Right ventricle myocardium superior (tissue), 1 donor: ENCODE results near the gene IGFBP1. TPM values are rescaled to one million over a fixed set of nuclear protein-coding genes. Genes with fewer than 3 reads are reported as not detected.
"Not testable (repeated sequence)": the region's sequence is repeated elsewhere in the genome, so short reads cannot be mapped to it uniquely, and the experiment has no call there.

Experiments
- ATAC-seq: fragments of 200-7000 bp; cut with Tn5 transposase; one replicate; pipeline ENCODE4 v1.9.1; 2020; ENCODE audit warnings: mild to moderate bottlenecking; ENCODE audit not compliant: poor library complexity
- DNase-seq: peaks from one replicate; pipeline ENCODE4 v3.0.0-alpha.2; 2020
- intact Hi-C: fragments of 100-400 bp; cut with DNase I; formaldehyde crosslinking; loops from one replicate; pipeline ENCODE4 v1.11.2; 2022
- total RNA-seq: library from RNA; stranded (reverse); fragmentation: NEBNext Ultra II Directional; extraction: Animal tissue kit (Norgen Biotek cat#: 25700); gene quantifications from one replicate; pipeline ENCODE4 v1.2.1, GENCODE V29; 2021
- donor health status: DM: no; HTN: yes; CAD: no; lungs with severe emphysema.

The IGFBP1 gene
- total RNA-seq, 1 donor from 2014 or later, result not detected

- intact Hi-C loops, result loop anchor here (2.0 to 10.0 kb wide), 4 partner anchors 431 to 1313 kb away; no protein-coding TSS in a partner anchor
- ATAC-seq (peak; percentile 59), DNase-seq (peak; percentile 66)
Measured at GRCh38 chr7:45921699-45922519, 33.6 kb downstream of the IGFBP1 start.

DNA sequence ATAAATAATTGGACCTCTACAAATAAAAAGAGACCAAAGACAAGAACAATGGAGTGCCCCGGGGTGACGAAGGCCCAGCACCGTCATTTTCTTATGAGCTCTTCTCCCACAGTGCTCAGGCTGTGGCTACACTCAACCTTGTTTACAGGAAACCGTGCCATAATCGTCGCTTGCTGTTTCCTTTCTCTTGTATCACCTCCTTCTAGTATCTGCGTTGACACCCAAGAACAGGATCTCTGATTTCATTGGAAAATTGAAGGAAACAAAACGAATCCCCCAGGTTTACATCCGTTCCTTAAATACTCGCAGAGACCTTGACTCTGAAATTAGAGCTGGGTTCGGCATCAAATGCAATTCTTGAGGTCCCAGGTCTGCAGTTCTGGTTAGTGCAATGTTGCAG, 34.5 kb downstream of the IGFBP1 start:
- ATAC-seq (peak; percentile 30), DNase-seq (no peak)
- intact Hi-C loops, result loop anchor here (2.0 to 10.0 kb wide), 3 partner anchors 430 to 1312 kb away; no protein-coding TSS in a partner anchor

DNA sequence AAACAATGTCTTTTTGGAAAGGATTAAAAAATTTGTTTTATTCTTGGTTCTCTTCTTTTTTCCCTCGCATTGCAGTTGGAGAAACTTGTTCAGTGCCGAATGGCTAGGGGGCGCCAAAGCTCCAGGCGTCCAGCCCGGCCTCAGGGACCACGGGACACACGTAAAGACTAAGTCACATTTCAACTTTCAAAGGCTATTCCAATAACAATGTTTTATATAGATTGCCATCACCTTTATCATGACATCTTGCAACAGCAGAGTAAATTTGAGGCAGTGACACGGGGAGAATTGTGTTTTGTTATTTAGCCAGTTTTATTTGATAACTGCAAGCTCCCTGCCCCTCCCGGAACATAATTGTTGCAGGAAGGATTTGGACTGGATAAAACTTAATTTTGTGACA, 35.0 kb downstream of the IGFBP1 start:
- intact Hi-C loops, result loop anchor here (2.0 to 10.0 kb wide), 3 partner anchors 430 to 1312 kb away; no protein-coding TSS in a partner anchor
- DNase-seq, result peak; percentile 83
- peak; percentile 68 for ATAC-seq

- ATAC-seq (no peak), DNase-seq (no peak)
- intact Hi-C loops, result loop anchor here (2.0 to 10.0 kb wide), 3 partner anchors 429 to 1311 kb away; no protein-coding TSS in a partner anchor
Measured at GRCh38 chr7:45923818-45924217, 35.5 kb downstream of the IGFBP1 start.

DNA sequence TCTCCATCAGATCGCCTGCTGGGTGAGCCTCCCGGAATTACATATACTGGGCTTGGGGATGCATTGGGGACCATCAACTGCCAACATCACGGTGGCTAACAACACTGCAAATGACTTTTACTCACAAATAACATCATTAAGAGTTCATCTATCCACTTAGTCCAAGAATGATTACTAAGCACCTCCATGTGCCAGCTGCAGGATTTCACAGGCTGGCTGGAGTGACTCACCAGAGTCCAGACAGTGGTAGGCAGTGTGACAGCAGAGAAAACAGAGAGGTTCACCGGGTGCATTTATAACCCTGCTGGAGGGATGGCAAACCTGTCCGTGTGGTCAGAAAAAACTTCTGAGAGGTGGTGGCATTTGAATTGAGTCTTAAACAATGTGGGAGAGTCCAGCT, 36.0 kb downstream of the IGFBP1 start:
- ATAC-seq, result no peak
- intact Hi-C loops, result loop anchor here (5.0 to 10.0 kb wide), 2 partner anchors 1163 to 1311 kb away; no protein-coding TSS in a partner anchor
- no peak for DNase-seq

DNA sequence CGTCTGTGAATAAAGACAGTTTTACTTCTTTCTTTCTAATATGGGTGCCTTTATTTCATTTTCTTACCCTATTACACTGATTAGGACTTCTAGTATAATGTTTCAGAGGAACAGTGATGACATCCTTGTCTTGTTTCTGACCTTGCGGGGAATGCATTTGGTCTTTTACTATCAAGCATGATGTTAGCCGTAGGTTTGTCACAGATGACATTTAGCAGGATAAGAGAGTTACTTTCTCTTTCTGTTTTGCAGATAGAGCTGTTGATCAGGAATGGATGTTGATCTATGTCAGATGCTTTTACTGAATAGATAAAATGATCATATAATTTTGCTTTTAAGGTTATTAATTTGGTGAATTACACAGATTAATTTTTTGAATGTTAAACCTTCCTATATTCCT, 39.4 kb downstream of the IGFBP1 start:
- intact Hi-C loops, result loop anchor here (10.0 kb wide), 1 partner anchor 1307 kb away; no protein-coding TSS in a partner anchor
- no peak for ATAC-seq

GRCh38 chr7:45930967-45931366, 42.7 kb downstream of the IGFBP1 start:
- no peak for DNase-seq
- intact Hi-C loops, result no loop called here
- no peak for ATAC-seq

More for the DNA sequence above, 39.4 kb downstream of the IGFBP1 start:
- DNase-seq, result no peak

DNA sequence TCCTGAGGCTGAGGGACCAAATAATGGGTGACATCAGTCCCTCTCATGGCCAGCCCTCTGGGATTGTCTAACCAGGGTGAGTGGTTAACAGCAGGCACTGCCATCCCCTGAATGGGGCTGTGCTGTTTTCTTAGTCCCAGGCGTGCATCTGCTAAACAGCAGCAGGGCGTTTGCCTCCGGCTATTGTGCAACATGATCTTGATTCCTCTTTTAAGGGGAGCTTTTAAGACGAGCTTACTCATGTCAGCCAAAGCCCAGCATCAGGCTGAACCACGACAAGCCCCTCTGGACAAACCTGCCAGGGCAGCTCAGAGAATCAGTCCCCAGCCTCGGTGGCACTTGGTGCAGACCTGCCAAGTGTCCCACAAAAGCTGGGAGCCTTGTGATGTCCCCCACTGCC, 49.0 kb downstream of the IGFBP1 start:
- ATAC-seq, result no peak
- DNase-seq, result no peak
- intact Hi-C loops, result no loop called here

DNA sequence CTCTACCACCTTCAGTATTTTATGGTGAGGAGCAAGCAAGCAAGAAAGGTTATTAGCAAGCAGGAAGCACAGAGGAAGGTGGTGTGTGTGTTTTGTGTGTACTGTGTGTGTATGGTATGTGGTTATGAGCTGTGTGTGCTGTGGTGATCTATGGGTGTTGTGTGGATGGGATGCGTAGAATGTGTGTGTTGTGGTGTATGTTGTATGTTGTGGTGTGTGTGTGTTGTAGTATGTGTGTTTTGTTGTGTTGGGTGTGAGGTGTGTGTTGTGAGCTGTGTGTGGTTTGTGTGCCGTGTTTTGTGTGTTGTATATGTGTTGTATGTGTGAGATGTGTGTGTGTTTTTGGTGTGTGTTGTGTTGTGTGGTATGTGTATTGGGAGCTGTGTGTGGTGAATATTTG, 49.6 kb downstream of the IGFBP1 start:
- DNase-seq, result no peak
- intact Hi-C loops, result no loop called here
- ATAC-seq, result no peak

DNA sequence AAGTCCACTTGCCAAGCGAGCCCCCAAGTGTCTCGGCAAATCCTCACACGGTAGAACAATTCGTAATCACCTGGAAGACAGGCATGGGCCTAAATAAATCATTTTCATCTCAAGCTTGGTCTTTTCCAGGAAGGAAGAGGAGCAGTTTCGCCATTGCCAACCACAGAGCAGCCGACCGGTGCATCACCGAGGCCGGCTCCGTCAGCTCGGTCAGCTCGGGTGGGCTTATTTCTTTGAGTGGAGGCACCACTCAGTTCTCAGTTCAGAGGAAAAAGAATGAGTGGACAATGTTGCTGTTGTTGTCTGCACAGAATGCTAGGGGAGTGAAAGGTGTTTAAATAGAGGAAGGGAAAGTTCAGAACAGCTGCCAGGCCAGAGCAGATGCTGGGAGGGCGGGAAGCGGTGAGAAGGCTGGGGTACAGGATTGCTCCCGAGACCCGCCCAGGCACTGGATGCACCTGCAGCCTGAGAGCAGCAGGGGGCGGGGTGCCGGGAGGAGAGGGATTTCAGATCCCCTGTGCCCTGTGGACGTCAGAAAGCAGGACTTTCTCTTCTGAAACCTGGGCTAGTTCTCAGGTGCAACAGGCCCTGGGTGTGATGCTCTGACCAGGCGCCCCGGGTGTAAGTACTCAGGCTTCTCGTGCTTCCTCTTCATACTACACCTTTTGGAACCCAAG, 50.5 kb downstream of the IGFBP1 start:
- ATAC-seq (no peak), DNase-seq (no peak)
- intact Hi-C loops, result no loop called here

GRCh38 chr7:45939574-45939973, 51.3 kb downstream of the IGFBP1 start:
- DNase-seq (no peak), ATAC-seq (no peak)
- intact Hi-C loops, result no loop called here

DNA sequence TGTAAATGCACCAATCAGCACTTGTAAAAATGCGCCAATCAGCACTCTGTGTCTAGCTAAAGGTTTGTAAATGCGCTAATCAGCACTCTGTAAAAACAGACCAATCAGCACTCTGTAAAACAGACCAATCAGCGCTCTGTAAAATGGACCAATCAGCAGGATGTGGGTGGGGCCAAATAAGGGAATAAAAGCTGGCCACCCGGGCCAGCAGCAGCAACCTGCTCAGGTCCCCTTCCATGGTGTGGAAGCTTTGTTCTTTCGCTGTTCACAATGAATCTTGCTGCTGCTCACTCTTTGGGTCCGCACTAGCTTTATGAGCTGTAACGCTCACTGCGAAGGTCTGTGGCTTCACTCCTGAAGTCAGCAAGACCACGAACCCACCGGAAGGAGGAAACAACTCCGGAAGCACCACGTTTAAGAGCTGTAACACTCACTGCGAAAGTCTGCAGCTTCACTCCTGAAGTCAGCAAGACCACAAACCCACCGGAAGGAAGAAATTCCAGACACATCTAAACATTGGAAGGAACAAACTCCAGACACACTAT, 52.0 kb downstream of the IGFBP1 start:
- intact Hi-C loops, DNase-seq, ATAC-seq: not testable (repeated sequence)

DNA sequence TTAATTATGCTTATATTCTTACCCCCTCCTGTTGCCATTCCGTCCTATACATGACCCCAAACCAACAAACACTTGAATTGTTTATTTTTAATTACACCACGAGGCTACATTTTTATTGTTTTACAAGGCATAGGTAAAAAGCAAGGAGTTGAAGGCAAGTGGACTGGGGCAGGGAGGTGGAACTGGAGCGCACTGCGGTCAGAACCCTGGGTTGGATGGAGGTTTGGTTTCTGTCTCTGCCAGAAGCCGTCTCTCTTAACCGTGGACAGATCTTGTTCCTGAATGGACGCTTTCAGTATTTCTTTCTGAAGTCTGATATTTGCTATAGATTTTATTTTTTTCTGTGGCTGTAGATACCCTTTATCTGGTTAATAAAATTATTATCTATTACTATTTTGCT, 52.7 kb downstream of the IGFBP1 start:
- intact Hi-C loops, result no loop called here
- no peak for ATAC-seq
- DNase-seq, result no peak

Other genes starting within 250 kb of the IGFBP1 start
- not detected for gene CCDC201, start 15.4 kb upstream of the IGFBP1 start, total RNA-seq
- gene IGFBP3, start 32.8 kb downstream of the IGFBP1 start, total RNA-seq, result 52.3 TPM